ENCODE results near the gene ACSM6.

Gene ACSM6

DNA sequence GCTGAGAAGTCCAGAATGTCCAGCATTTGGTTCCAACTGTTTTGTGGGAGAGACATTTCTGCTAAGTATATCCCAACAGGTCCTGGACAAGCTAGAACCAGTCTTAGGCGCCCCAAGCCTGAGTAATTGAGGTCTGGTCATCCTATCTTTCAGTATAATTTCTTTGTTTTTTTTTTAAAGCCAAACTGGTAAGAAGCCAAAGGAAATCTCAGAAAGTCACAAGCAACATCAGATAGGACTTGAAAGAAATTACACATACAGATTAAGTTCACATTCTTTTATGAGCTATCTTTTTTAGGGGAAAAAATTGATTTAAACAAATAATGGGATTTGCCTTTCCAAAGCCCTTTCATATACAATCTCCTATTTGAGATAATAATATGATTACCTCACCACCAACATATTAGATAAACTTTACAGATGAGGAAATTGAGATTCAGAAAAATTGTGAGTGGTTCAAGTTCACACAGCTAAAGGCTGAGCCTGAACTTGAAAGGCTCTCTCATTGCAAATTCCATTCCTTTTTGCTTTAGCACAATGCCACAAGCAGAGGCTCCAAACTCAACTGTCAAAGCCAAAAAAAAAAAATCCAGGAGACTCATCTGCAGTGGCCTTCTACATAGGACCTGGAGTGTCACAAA is 81.8 kb downstream of the ACSM6 start:
- peak; percentile 53 for DNase-seq

DNA sequence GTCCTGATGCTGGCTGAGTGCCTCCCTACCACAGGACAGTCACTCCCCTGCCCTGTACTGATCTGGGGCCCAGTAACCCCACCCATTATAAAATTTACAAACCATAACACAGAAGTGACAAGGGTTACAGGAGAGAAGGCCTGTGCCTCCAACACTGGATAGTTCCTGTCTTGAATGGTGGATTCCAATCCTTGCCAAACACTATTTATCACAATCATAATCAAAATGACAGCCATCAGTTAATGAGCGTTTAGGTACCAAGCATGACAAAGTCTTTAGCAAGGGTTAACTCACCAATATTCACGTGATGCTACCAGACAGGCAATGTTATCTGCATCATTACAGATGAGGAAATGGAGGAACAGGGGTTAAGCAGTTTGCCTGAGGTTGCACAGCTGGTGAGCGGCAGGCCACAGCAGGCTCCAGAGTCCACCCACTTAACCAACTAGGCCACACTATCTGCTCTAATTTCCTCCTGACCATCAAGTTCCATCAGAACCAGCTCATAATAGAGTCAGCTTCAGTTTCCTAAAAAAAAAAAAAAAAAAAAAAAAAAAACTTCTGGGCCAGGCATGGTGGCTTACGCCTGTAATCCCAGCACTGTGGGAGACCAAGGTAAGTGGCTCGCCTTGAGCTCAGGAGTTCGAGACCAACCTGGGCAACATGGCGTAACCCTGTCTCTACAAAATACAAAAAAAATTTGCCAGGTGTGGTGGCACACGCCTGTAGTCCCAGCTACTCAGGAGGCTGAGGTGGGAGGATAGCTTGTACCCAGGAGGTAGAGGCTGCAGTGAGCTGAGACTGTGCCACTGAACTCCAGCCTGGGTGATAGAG is 82.5 kb downstream of the ACSM6 start:
- peak; percentile 84 for DNase-seq

DNA sequence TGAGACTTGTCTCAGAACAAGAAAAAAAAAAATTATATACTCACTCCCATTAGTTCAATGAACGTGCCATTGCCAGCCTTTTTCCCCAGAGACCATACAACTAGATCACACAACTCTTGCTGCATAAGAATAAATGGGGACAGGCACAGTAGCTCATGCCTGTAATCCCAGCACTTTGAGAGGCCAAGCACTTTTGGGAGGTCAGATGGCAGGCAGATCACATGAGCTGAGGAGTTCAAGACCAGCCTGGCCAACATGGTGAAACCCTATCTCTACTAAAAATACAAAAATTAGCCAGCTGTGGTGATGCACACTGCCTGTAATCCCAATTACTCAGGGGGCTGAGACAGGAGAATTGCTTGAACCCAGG is 83.1 kb downstream of the ACSM6 start:
- peak; percentile 45 for DNase-seq

DNA sequence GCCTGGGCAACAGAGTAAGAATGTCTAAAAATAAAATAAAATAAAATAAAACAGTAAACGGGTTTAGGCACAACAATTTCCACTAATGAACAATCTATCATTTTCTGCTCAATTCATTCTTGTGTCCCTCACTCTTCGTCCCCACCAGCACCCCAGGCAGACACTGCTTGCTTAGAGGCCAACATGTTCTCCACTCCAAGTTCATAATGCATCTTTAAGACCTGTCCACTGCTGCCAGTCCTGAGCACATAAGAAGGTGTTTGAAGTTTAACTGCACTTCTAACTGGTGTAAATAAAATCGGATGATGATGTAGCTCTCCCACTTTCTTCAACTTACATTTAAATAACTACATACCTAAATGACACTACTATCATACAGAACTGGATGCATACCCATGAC is 83.6 kb downstream of the ACSM6 start:
- DNase-seq: no peak

Measured in HCEC 1CT (cell line).